Muscle layer of colon (tissue), 2 donors: ENCODE results near the gene TRA2A.

Experiments
- H3K27ac ChIP-seq: one replicate; pipeline ENCODE4 v1.7.0; 2013; ENCODE audit warnings: low read depth, mild to moderate bottlenecking, low read length, moderate library complexity
- H3K27me3 ChIP-seq, 2 donors: one replicate each; pipeline ENCODE4 v1.7.0; 2013; ENCODE audit warnings: low read length in 2 of 2, mild to moderate bottlenecking in 2 of 2; ENCODE audit not compliant: insufficient read depth in 2 of 2, control insufficient read depth in 1 of 2
- H3K36me3 ChIP-seq: one replicate; pipeline ENCODE4 v1.7.0; 2013; ENCODE audit warnings: mild to moderate bottlenecking, low read length; ENCODE audit not compliant: insufficient read depth
- H3K4me1 ChIP-seq: one replicate; pipeline ENCODE4 v1.7.0; 2013; ENCODE audit warnings: mild to moderate bottlenecking, low read length; ENCODE audit not compliant: insufficient read depth
- H3K4me3 ChIP-seq, 2 donors: one replicate each; pipeline ENCODE4 v1.7.0; 2013; ENCODE audit warnings: low read length in 2 of 2, low read depth in 1 of 2, mild to moderate bottlenecking in 1 of 2, moderate library complexity in 1 of 2
- H3K9ac ChIP-seq: one replicate; pipeline ENCODE4 v1.7.0; 2013; ENCODE audit warnings: low read length
- H3K9me3 ChIP-seq: one replicate; pipeline ENCODE4 v1.7.0; 2013; ENCODE audit warnings: mild to moderate bottlenecking, low read length
- donor health status: abdominal sarcoma.
- donor health status: Adenocarcinoma of cecum.

The TRA2A gene

GRCh38 chr7:23468526-23469149 is 63.1 kb downstream of the TRA2A start:
- Histone ChIP-seq H3K27ac (no peak overlapping the region), H3K9ac (no peak overlapping the region), H3K4me3 (peak overlapping the region; percentile 16 to 18)

GRCh38 chr7:23467806-23468525 is 63.8 kb downstream of the TRA2A start:
- Histone ChIP-seq H3K36me3 (no peaks in the 10 kb centered on the region), H3K4me3 (no peak overlapping the region), H3K9ac (no peak overlapping the region), H3K27ac (no peak overlapping the region), H3K9me3 (peaks cover 19% of the 10 kb centered on the region), H3K4me1 (peaks cover 24% of the 10 kb centered on the region), H3K27me3 (peaks cover 74 to 77% of the 10 kb centered on the region in 2 donors)

More at GRCh38 chr7:23468526-23469149, 63.1 kb downstream of the TRA2A start:
- H3K9me3 ChIP-seq: peaks cover 21% of the 10 kb centered on the region
- peaks cover 77 to 80% of the 10 kb centered on the region in 2 donors for H3K27me3 ChIP-seq
- no peaks in the 10 kb centered on the region for H3K36me3 ChIP-seq
- H3K4me1 ChIP-seq: peaks cover 24% of the 10 kb centered on the region

- Histone ChIP-seq H3K36me3 (no peaks in the 10 kb centered on the region), H3K4me1 (peaks cover 24% of the 10 kb centered on the region), H3K9ac (no peak overlapping the region), H3K27ac (no peak overlapping the region), H3K4me3 (no peak overlapping the region), H3K9me3 (peaks cover 13% of the 10 kb centered on the region), H3K27me3 (peaks cover 67 to 72% of the 10 kb centered on the region in 2 donors)
Measured at GRCh38 chr7:23467291-23467805, 64.4 kb downstream of the TRA2A start.

GRCh38 chr7:23462846-23463245 is 68.9 kb downstream of the TRA2A start:
- Histone ChIP-seq H3K4me1 (peaks cover 4% of the 10 kb centered on the region), H3K4me3 (no peak overlapping the region), H3K9ac (no peak overlapping the region), H3K27me3 (peaks cover 26 to 27% of the 10 kb centered on the region in 2 donors), H3K36me3 (no peaks in the 10 kb centered on the region), H3K9me3 (no peaks in the 10 kb centered on the region), H3K27ac (no peak overlapping the region)

- no peaks in the 10 kb centered on the region for H3K36me3 ChIP-seq
- peaks cover 0 to 2% of the 10 kb centered on the region in 2 donors for H3K27me3 ChIP-seq
- no peaks in the 10 kb centered on the region for H3K9me3 ChIP-seq
- no peak overlapping the region for H3K27ac ChIP-seq
- H3K4me3 ChIP-seq: no peak overlapping the region
- no peaks in the 10 kb centered on the region for H3K4me1 ChIP-seq
- H3K9ac ChIP-seq: no peak overlapping the region
Measured at GRCh38 chr7:23458044-23458443, 73.7 kb downstream of the TRA2A start.

- Histone ChIP-seq H3K27me3 (no peaks in the 10 kb centered on the region), H3K9ac (no peak overlapping the region), H3K4me1 (no peaks in the 10 kb centered on the region), H3K4me3 (no peak overlapping the region), H3K9me3 (no peaks in the 10 kb centered on the region), H3K27ac (no peak overlapping the region), H3K36me3 (no peaks in the 10 kb centered on the region)
Measured at GRCh38 chr7:23456093-23456492, 75.7 kb downstream of the TRA2A start.

GRCh38 chr7:23454881-23455526 is 76.8 kb downstream of the TRA2A start:
- Histone ChIP-seq H3K27me3 (no peaks in the 10 kb centered on the region), H3K9ac (no peak overlapping the region), H3K4me3 (no peak overlapping the region), H3K9me3 (no peaks in the 10 kb centered on the region), H3K27ac (no peak overlapping the region), H3K36me3 (no peaks in the 10 kb centered on the region), H3K4me1 (no peaks in the 10 kb centered on the region)
